ENCODE measurements around the gene GNG7.
A peak's percentile ranks its signal among the peaks of the same experiment; 100 is the strongest.
"Not testable (repeated sequence)": the region's sequence is repeated elsewhere in the genome, so short reads cannot be mapped to it uniquely, and the experiment has no call there.

GNG7 gene

DNA sequence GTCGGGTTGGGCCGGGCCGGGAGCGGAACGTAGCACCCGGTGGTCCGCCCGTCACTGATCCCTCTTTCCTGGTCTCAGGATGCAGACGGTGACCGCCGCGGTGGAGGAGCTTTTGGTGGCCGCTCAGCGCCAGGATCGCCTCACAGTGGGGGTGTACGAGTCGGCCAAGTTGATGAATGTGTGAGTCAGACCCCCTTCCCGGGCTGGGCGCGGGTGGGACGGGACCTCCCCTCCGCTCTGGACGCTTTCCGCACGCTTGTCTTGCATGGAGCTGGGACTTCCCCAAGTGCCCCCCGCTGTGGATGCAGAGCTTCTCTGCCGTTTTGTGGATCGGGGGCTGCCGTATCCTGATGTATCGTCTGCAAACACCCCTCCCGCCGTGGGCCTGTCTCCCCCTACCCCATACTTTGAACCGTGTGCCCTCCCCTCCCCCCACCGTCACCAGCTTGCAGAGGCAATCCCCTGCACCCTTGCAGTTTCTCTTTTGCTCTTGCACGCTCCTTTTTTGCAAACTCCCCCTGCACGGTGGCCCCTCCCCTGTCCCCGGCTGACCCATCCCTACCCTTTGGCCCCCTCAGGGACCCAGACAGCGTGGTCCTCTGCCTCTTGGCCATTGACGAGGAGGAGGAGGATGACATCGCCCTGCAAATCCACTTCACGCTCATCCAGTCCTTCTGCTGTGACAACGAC, 225.9 kb downstream of the GNG7 start:
- Histone ChIP-seq H3K9me3 (peaks cover 5% of the 10 kb centered on the region), H3K9ac (peak overlapping the region; percentile 88), H4K20me1 (peaks cover 35% of the 10 kb centered on the region), H3K27ac (peak overlapping the region; percentile 79), H3K4me2 (peak overlapping the region; percentile 95), H3K4me1 (peaks cover 67% of the 10 kb centered on the region), H3K36me3 (no peaks in the 10 kb centered on the region), H3K4me3 (peak overlapping the region; percentile 93), H3K27me3 (no peaks in the 10 kb centered on the region)
- TF ChIP-seq Cebpa-rat (IDR thresholded peaks at IDR 0.05), result 0 out of 2 replicates have a peak, but pooled peaks have one; percentile 1

DNA sequence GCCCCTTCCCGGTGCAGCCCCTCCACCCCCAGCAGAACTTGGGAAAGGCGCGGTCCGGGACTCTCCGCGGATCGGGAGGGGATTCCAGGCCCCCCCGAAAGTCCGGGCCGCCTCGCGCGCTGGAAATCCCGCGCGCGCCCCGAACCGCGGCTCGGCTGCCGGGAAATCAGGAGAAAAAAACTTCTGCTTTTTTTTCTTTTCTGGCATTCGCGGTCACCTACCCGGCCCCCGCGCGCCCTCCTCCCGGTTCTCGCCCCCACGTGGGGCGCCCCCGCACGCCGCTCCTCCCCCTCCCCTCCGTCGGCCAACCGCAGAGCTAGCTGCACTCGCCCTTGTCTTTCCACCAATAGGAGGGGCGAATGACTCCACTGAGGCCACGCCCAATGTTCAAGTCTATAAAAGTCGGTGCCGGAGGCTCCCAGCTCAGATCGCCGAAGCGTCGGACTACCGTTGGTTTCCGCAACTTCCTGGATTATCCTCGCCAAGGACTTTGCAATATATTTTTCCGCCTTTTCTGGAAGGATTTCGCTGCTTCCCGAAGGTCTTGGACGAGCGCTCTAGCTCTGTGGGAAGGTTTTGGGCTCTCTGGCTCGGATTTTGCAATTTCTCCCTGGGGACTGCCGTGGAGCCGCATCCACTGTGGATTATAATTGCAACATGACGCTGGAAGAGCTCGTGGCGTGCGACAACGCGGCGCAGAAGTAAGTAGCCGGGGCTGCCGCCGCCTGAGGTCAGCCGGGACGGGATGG, 226.6 kb downstream of the GNG7 start, which contains the start of gene GADD45B:
Gene GADD45B, plus strand, starts transcription at position 426 of the 749 bp plus-strand sequence. Its CDS starts 232 bp downstream, at position 658.
- Histone ChIP-seq H3K9ac (peak within 1 kb of the TSS; percentile 88), H3K27ac (peak within 1 kb of the TSS; percentile 79), H3K4me2 (peak within 1 kb of the TSS; percentile 97), H3K36me3 (no peaks in the 10 kb centered on the region), H3K4me3 (peak within 1 kb of the TSS; percentile 93), H3K9me3 (no peaks in the 10 kb centered on the region), H3K27me3 (no peaks in the 10 kb centered on the region), H3K4me1 (peaks cover 69% of the 10 kb centered on the region), H4K20me1 (peaks cover 35% of the 10 kb centered on the region)
- peak; percentile 69; the same call in 1 of the 2 replicates for TF ChIP-seq Cebpa-rat (IDR thresholded peaks at IDR 0.05)

- Histone ChIP-seq H3K9ac (peak overlapping the region; percentile 45; the same call in 1 of the 2 replicates), H3K4me1 (peaks cover 69% of the 10 kb centered on the region), H3K9me3 (no peaks in the 10 kb centered on the region), H3K36me3 (no peaks in the 10 kb centered on the region), H3K4me2 (peak overlapping the region; percentile 97), H3K27me3 (no peaks in the 10 kb centered on the region), H3K27ac (no peak overlapping the region), H4K20me1 (peaks cover 35% of the 10 kb centered on the region), H3K4me3 (peak overlapping the region; percentile 93)
- no peak for TF ChIP-seq Cebpa-rat (IDR thresholded peaks at IDR 0.05)
These were observed 227.3 kb downstream of the GNG7 start for GRCh38 chr19:2475018-2475701.

- Histone ChIP-seq H3K27me3 (no peaks in the 10 kb centered on the region), H3K4me2 (peak overlapping the region; percentile 97), H3K4me3 (peak overlapping the region; percentile 93), H3K9ac (no peak overlapping the region; the same call in 1 of the 2 replicates), H3K9me3 (no peaks in the 10 kb centered on the region), H3K4me1 (peaks cover 69% of the 10 kb centered on the region), H3K27ac (no peak overlapping the region), H3K36me3 (no peaks in the 10 kb centered on the region), H4K20me1 (peaks cover 35% of the 10 kb centered on the region)
- TF ChIP-seq Cebpa-rat (IDR thresholded peaks at IDR 0.05), result no peak
These were observed 228.1 kb downstream of the GNG7 start for GRCh38 chr19:2474232-2475017.

DNA sequence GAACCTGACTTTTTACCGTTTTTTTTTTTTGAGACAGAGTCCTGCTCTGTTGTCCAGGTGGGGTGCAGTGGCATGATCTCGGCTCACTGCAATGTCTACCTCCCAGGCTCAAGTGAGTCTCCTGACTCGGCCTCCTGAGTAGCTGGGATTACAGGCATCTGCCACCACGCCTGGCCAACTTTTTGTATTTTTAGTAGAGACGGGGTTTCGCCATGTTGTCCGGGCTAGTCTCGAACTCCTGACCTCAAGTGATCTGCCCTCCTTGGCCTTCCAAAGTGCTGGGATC, 232.6 kb downstream of the GNG7 start:
- not testable (repeated sequence) for H3K27me3 ChIP-seq, H3K36me3 ChIP-seq, H4K20me1 ChIP-seq, H3K9me3 ChIP-seq, H3K4me3 ChIP-seq
- H3K27ac ChIP-seq, result 0 out of 2 replicates have a peak overlapping the region, but pooled peaks have one; percentile 31
- H3K4me2 ChIP-seq, result peak overlapping the region; percentile 79
- peaks cover 53% of the 10 kb centered on the region for H3K4me1 ChIP-seq
- peak overlapping the region; percentile 38; the same call in 1 of the 2 replicates for H3K9ac ChIP-seq

- H3K9ac ChIP-seq, result peak overlapping the region; percentile 38; the same call in 1 of the 2 replicates
These were observed 233.2 kb downstream of the GNG7 start for GRCh38 chr19:2469102-2469914.

GRCh38 chr19:2468596-2468995, 233.9 kb downstream of the GNG7 start:
- Histone ChIP-seq H4K20me1 (no peaks in the 10 kb centered on the region), H3K36me3 (no peaks in the 10 kb centered on the region), H3K27ac (no peak overlapping the region)

More at GRCh38 chr19:2469102-2469914, 233.2 kb downstream of the GNG7 start:
- Histone ChIP-seq H3K36me3 (no peaks in the 10 kb centered on the region), H3K4me3 (no peak overlapping the region), H3K9me3 (no peaks in the 10 kb centered on the region), H3K4me1 (peaks cover 49% of the 10 kb centered on the region), H3K4me2 (peak overlapping the region; percentile 79), H4K20me1 (no peaks in the 10 kb centered on the region), H3K27me3 (no peaks in the 10 kb centered on the region), H3K27ac (peak overlapping the region; percentile 31; the same call in 1 of the 2 replicates)
- TF ChIP-seq Cebpa-rat (IDR thresholded peaks at IDR 0.05), result no peak

GRCh38 chr19:2464389-2464788, 238.1 kb downstream of the GNG7 start:
- Histone ChIP-seq H3K27ac (no peak overlapping the region), H3K4me1 (peaks cover 51% of the 10 kb centered on the region), H3K4me3 (no peak overlapping the region), H3K4me2 (no peak overlapping the region), H3K9ac (no peak overlapping the region), H3K9me3 (no peaks in the 10 kb centered on the region), H4K20me1 (no peaks in the 10 kb centered on the region), H3K27me3 (no peaks in the 10 kb centered on the region), H3K36me3 (no peaks in the 10 kb centered on the region)
- no peak for TF ChIP-seq Cebpa-rat (IDR thresholded peaks at IDR 0.05)

More at GRCh38 chr19:2468596-2468995, 233.9 kb downstream of the GNG7 start:
- H3K9ac ChIP-seq, result no peak overlapping the region
- peak overlapping the region; percentile 79 for H3K4me2 ChIP-seq
- H3K27me3 ChIP-seq, result no peaks in the 10 kb centered on the region
- no peaks in the 10 kb centered on the region for H3K9me3 ChIP-seq
- H3K4me3 ChIP-seq, result no peak overlapping the region
- no peak for TF ChIP-seq Cebpa-rat (IDR thresholded peaks at IDR 0.05)
- peaks cover 42% of the 10 kb centered on the region for H3K4me1 ChIP-seq

DNA sequence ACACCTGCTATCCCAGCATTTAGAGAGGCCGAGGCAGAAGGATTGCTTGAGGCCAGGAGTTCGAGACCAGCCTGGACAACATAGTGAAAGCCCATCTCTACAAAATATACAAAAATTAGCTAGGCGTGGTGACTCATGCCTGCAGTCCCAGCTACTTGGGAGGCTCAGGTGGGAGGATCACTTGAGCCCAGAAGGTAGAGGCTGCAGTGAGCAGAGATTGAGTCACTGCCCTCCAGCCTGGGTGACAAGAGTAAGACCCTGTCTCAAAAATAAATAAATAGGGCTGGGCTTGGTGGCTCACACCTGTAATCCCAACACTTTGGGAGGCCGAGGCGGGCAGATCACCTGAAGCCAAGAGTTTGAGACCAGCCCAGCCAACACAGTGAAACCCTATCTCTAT, 238.8 kb downstream of the GNG7 start:
- not testable (repeated sequence) for H3K4me2 ChIP-seq, H4K20me1 ChIP-seq, H3K9ac ChIP-seq, H3K27ac ChIP-seq, H3K36me3 ChIP-seq, H3K4me3 ChIP-seq, H3K27me3 ChIP-seq, H3K9me3 ChIP-seq
- H3K4me1 ChIP-seq, result peaks cover 44% of the 10 kb centered on the region
